ENCODE measurements around the gene THUMPD2.

- TF ChIP-seq SP1 (IDR thresholded peaks at IDR 0.05), result no peak
- no peak for TF ChIP-seq BHLHE40 (IDR thresholded peaks at IDR 0.05; ENCODE audit: borderline replicate concordance)
- no peak for TF ChIP-seq CTBP1 (IDR thresholded peaks at IDR 0.05; ENCODE audit: borderline replicate concordance)
- no peak for TF ChIP-seq SUZ12 (IDR thresholded peaks at IDR 0.05)
- no peak for TF ChIP-seq TARDBP (IDR thresholded peaks at IDR 0.05)
- TF ChIP-seq FOXK2 (IDR thresholded peaks at IDR 0.05), result no peak
- no peak for TF ChIP-seq ELF4 (IDR thresholded peaks at IDR 0.05)
- no peak for TF ChIP-seq FOXM1 (IDR thresholded peaks at IDR 0.05; ENCODE audit: borderline replicate concordance)
- TF ChIP-seq FOXA1 (IDR thresholded peaks at IDR 0.05), result no peak
- TF ChIP-seq, protein P1, sequence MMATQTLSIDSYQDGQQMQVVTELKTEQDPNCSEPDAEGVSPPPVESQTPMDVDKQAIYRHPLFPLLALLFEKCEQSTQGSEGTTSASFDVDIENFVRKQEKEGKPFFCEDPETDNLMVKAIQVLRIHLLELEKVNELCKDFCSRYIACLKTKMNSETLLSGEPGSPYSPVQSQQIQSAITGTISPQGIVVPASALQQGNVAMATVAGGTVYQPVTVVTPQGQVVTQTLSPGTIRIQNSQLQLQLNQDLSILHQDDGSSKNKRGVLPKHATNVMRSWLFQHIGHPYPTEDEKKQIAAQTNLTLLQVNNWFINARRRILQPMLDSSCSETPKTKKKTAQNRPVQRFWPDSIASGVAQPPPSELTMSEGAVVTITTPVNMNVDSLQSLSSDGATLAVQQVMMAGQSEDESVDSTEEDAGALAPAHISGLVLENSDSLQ (IDR thresholded peaks at IDR 0.05), result no peak
- no peak for TF ChIP-seq ARNT (IDR thresholded peaks at IDR 0.05)
- no peak for TF ChIP-seq L3MBTL2 (conservative IDR thresholded peaks at IDR 0.05)
- no peak for TF ChIP-seq NFRKB (IDR thresholded peaks at IDR 0.05)
Measured at GRCh38 chr2:39725401-39725800, 53.7 kb downstream of the THUMPD2 start.

All from HEK293T (cell line).